ENCODE data around the gene FLT3LG.

- TF ChIP-seq CTCF (IDR thresholded peaks at IDR 0.05; ENCODE audit: low read depth, low read length) (no peak), MAX (IDR thresholded peaks at IDR 0.05; ENCODE audit: low read depth, low read length) (no peak), POLR2A (IDR thresholded peaks at IDR 0.05; ENCODE audit: extremely low read depth, insufficient read length) (no peak), MYC (IDR thresholded peaks at IDR 0.05; ENCODE audit: low read depth, low read length) (no peak)
Measured at GRCh38 chr19:49438261-49438660, 35.8 kb upstream of the FLT3LG start.

Measured in NB4 (cell line).